NCI-H345 treated with DMSO at 0.1 percent for 48 hours (cell line): ENCODE data around the gene WARS2.

ENCODE experiments used
- DNase-seq: peaks from one replicate; lab custom pipeline; 2025; ENCODE audit not compliant: unreplicated experiment; lab: John Stamatoyannopoulos, UW

The WARS2 gene

DNA sequence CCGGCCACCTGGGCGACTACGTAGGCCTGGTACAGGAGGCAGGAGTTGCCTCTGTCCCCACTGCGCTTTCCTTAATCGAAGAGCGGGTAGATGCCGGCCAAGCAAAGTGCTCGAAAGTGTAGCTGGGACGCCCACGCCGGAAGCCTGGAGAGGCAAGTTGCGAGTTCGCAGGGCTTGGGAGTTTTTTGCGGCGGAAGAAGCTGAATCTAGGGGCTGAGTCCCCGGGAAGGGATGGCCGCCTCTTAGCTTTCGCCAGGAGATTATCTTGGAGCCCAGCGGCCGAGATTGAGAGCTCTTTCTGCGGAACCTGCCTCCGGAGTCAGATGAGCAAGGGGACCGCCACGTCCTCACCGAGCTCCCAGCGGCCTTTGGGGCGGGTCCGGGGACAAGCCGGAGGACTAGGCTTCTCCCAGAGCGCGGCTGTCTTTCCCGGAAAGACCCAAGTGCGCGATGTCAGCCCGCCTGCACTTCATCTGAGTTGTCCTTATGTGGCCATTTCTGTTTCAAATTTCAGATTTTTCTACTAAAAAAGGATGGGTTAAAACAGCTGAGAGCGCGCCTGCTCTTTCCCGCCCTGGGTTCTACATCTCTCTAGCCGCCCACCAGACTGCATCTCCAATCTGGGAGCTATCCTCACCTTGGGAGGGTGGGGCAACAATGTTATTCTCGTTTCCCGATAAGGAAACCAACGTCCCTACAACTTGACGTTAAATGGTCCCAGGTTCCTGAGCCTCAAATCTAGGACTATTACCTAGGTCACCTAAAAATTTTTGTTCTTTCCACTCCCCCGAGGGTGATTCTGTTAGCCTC is 139.9 kb downstream of the WARS2 start:
- DNase-seq = no peak

DNA sequence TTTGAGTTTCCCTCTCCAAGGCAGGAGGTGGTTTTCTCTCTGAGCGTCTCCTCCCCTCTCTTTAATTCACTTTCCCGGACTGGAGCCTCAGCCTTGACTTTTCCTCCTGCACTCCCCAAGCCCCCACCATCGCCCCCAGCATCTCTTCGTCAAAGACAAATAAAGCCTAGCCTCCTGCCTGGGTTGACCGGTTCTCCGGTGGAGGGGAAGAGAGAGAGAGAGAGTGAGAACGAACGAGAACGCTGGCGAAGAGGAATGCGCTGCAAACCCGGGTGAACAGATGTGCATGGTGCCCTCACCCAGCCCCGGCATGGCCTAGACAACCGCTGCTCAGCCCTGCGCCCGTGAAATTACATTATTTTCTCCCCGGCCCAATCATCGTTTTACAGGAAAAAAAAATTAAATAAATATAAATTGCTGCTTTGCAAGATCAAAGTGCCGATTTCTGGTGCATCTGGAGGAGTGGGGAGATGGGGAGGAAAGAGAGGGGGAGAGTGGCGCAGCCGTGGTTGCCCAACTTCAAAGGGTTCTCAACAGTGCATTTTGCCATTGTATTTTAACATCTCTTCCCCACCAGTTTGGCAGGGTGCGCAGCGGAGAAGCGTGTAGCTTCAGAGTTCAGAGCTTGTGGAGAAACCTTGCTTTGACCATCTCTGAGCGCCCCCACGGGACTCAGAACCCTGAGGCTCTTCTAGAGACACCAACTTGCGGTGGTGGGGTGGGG is 140.9 kb downstream of the WARS2 start:
- no peak for DNase-seq

DNA sequence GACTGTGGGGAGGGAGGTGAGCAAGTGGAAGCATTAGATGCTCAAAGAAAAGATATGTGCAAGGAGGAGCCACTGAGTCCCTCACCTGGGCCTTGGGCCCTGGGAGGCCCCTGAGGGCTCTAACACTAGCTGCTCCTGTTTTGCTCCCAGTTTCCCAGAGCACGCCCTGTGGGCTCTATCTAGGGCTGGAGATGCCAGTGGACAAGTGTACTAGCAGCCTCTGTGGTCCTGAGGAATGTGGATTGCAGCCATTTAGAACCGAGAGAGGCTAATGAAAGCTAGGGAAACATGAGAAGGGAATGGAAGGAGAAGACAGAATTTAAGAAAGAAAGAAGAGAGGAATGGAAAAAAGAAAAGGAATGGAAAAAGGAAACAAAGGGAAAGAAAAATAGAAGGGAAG is 142.3 kb downstream of the WARS2 start:
- no peak for DNase-seq

DNA sequence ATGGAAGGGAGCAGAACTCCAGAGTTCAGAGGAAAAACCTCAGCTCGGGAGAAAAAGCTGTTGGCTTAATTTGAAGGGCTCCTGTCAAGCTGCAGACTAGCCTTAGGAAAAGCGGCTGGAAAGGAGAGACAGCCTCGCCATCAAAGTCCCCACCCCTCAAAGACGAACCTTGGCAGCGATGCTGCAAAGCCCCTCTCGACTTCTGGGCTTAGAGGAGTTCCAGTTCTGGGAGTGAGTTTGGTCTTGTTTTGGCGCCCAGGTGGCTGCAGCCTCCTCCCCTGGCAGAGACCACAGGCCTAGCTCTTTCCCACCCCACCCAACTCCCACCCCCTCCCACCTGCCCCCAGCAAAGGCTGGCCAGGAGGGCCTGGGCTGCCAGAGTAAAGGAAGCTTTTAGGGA is 143.2 kb downstream of the WARS2 start:
- no peak for DNase-seq

GRCh38 chr1:118995312-118996016 is 145.0 kb downstream of the WARS2 start:
- no peak for DNase-seq

DNA sequence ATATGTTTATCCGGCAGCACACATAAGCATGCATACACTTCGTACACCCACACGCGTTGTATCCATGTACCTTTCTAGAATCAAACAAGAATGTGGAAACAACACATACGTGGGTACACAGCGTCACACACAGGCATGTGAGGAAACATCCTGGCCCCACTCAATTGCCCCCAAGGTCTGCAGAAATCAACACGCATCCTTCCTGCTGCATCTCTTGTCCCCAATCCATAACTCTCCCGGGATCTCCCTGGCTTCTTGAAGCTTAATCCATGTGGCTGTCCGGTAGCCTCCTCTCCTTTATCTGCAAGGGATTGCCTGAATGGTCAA is 146.8 kb downstream of the WARS2 start:
- no peak for DNase-seq

- DNase-seq = no peak
These were observed 147.4 kb downstream of the WARS2 start for GRCh38 chr1:118992868-118993699.

DNA sequence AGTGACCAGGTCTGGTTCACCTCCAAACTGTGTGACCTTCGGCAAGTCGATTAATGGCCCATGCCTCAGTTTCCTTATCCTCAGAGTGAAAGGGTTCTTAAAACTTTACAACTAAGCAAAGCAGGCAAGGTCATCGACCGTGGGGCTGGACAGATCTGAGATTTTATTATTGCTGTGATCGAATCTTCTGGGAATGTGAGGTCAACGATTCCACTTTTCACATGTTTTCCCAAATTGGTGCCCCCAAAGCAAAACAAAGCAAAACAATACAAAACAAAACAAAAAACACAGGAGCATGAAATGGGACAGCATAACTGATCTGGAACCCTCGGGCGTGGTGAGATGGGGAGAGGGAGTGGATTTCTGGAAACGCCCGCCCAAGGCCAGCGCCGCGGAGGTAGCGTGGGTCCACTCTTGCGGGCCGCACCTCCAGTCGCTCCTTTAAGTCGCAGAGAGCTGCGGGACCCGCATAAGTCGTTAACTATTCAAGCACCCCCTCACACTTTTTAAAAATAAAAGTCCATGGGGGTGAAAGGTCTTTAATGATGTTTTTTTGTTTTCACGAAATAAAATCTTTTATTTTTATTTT is 148.1 kb downstream of the WARS2 start:
- no peak for DNase-seq

DNA sequence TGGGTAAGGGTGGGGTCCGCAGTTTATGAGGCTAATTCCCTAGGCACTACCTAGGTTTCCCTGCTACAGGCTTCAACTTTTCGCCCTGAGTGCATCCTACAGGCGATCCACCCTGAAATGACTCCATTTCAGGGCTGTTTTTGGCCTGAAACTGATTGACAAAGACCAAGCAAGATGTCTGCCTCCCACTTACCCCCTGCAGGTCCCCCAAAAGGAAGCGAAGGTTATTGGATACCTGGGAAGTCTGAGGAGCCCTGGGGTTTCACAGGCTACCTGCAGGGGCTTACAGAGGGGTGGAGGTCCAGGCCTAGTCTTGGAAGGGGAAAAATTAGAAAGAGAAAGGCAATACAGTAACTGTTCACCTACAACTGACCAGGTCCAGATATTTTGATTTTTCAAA is 149.0 kb downstream of the WARS2 start:
- no peak for DNase-seq

- no peak for DNase-seq
These were observed 149.8 kb downstream of the WARS2 start for GRCh38 chr1:118990513-118991152.

DNA sequence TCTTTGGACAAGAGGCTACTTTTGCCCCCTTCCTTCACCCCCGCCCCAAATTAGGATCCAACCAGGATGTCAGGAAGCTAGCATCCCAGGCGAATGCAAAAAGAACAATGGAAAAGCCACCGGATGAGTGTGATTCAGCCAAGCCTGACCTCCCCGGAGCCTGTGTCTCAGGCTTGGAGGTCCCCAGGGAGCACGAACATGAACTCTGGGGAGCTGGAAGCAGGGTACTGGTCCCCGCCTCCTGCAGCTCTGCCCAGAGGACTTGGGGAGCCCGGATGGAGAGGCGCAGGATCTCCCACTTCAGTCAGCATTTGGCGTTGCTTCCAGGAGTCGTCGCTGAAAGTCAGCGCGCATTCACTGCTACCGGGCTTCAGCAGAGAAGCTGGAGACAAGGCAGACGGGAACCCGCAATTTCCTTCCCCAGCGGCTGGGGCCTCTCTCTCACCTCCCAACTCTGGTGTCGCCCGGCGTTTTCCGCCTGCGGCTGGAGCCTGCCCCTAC is 150.5 kb downstream of the WARS2 start:
- no peak for DNase-seq

DNA sequence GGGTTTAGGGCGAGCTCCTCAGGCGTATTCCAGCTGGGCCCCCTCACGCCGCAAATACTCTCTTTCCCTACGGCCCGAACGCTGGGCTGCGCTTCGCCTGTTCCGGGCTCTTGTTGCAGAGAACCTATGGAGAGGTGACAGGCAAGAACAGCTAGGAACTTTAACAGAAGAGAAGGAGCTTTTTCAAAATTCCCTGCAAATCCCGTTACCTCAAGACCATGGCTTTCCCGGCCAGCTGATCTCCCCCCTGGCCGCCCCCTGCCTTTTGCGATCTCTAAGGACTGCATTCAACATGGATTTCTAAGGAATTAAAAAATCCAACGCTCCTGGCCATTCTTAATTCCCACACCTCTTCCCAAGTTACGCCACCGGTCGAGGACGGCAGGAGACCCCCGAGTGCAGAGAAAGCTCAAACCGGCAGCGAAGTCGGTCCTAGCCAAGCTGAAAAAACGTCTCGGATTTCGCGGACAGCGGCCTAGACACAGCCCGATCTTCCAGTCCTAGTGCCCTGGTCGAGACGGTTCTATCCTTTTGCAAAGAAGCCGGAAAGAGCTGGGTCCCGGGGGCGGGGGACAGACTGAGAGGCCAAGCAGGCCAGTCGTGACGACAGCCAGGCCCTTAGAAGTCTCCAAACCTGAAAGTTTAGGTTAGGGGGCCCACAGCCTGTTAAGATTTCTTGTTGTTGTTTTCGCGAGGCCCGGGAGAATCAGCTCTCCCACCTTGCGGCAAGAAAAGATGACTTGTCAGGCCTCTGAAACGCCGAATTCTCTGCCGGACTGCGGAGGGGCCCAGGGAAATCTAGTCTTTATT is 151.2 kb downstream of the WARS2 start:
- DNase-seq = no peak

DNA sequence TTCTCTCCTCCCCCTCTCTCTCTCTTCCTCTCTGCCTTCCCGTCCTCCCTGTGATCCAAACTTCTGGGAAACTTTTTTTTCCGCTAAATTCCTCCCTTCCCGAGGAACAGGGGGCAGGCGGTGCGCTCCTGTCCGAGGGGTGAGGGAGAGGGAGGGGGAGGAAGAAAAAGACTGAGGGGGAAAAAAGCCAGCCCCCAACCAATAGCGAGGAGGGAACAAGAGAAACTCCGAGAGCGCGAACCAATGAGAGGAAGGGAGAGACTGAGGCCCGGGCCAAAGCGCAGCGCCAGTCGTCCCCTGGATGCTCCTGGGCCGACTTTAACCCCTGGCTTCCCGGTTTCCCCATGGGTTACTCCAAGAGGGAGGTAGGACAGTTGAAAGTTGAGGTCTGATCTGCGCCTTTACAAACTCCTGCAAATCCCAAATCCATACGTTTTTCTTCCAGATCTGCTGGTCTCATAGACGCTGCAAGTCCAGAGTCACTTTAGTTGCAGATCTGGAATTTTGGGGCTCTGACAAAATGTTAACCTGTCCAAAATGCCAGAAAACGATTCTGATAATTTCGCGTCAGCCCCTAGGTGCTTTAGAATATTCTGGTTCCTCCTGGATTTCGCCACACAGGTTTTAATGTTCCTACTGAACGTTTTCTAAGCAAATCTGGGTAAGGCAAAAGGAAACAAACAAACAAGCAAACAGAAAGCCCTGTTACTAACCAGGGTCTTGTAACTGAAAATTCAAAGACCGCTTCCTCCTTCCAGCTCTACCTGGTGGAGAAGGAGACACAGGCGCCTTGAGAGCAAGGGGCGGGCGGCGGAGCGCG is 152.1 kb downstream of the WARS2 start, which contains the start of gene TBX15:
TBX15 (minus strand) TSS at position 158 of the 820 bp plus-strand sequence. CDS start 548 bp downstream, outside the sequence.
- DNase-seq = no peak

GRCh38 chr1:118987468-118988185 is 152.8 kb downstream of the WARS2 start:
- no peak for DNase-seq

DNA sequence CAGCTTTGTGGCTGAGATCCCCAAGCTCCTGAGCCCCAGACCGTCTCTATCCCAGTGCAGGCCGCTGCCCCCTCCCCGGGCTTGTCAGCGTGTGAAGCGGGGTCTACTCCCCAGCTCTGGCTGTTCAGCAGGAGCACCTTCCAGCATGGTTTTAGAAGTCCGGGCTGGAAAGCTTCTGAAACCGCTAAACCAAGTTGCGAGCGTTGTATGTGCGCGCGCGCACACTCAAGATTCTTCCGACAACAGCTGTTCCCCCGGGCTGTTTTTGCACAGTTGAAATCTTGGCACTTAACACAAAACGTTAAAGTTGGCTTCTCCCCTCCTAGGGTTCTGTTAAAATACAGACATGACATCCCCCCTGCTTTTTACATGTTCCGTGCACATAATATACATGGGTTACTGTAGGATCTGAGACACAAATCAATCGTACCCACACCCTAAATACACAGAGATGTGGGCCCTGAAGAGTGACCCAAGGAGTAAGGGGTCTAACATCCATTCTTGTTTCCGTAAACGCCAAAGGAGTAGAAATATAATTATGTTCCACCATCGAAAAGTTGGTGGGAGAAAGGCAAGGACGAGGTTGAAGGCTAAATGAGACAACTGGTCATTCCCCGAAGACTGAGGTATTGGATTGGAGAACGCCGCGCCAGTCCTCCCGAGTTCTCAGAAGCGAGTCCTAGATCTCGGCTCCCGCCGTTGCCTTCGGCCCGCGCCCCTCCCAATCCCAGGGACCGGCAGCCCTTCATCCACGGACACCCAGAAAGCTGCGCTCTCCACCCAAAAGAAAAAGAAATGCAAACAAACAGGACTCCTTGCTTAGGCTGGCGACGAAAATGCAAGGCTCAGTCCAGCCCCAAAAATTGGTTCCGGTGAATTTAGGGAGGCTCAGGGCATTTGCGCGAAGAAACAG is 153.6 kb downstream of the WARS2 start:
- no peak for DNase-seq
